Aorta (tissue), 5 donors: Measurements from ENCODE around the gene TP53TG5. TPM values are rescaled to one million over a fixed set of nuclear protein-coding genes. Genes with fewer than 3 reads are reported as not detected.

Experiments used
- ATAC-seq: fragments of 200-7000 bp; cut with Tn5 transposase; one replicate; pipeline ENCODE4 v1.9.1; 2022; ENCODE audit warnings: moderate library complexity; ENCODE audit not compliant: low FRiP score
- DNase-seq, 2 donors: peaks; one replicate each; pipeline ENCODE4 v3.0.0-alpha.2; 2020
- H3K27ac ChIP-seq, 2 donors: one replicate each; pipeline ENCODE4 v1.5.1; 2013; ENCODE audit warnings: low read length in 2 of 2, mild to moderate bottlenecking in 2 of 2, moderate library complexity in 2 of 2, control low read depth in 1 of 2, inconsistent platforms in 1 of 2, low read depth in 1 of 2
- H3K27me3 ChIP-seq, 2 donors: one replicate each; pipeline ENCODE4 v1.6.1; 2013; ENCODE audit warnings: control low read depth in 1 of 2, low read length in 1 of 2, mild to moderate bottlenecking in 1 of 2, moderate library complexity in 1 of 2; ENCODE audit not compliant: insufficient read depth in 2 of 2, control insufficient read depth in 1 of 2
- H3K36me3 ChIP-seq, 2 donors: one replicate each; pipeline ENCODE4 v1.6.1; 2013; ENCODE audit warnings: control low read depth in 1 of 2, low read length in 1 of 2, mild to moderate bottlenecking in 1 of 2; ENCODE audit not compliant: insufficient read depth in 2 of 2, control insufficient read depth in 1 of 2
- H3K4me1 ChIP-seq, 2 donors: one replicate each; pipeline ENCODE4 v1.6.1; 2013; ENCODE audit warnings: low read length in 2 of 2, control low read depth in 1 of 2, mild to moderate bottlenecking in 1 of 2, moderate library complexity in 1 of 2; ENCODE audit not compliant: insufficient read depth in 2 of 2, control insufficient read depth in 1 of 2
- H3K4me3 ChIP-seq, 2 donors: one replicate each; pipeline ENCODE4 v1.5.1; 2013; ENCODE audit warnings: low read length in 2 of 2, control low read depth in 1 of 2, mild to moderate bottlenecking in 1 of 2
- H3K9me3 ChIP-seq: one replicate; pipeline ENCODE4 v1.6.1; 2013; ENCODE audit warnings: mild to moderate bottlenecking, low read length; ENCODE audit not compliant: control insufficient read depth
- WGBS, 2 donors: extraction: QIAGEN DNeasy Blood & Tissue Kit; methylation state at CpG; one replicate each; pipeline ENCODE4 v1.1.7; 2013; 5-methylcytosine and 5-hydroxymethylcytosine counted together
- intact Hi-C, 2 donors: fragments of 100-400 bp; cut with DNase I; formaldehyde crosslinking; loops; one replicate each; pipeline versions ENCODE4 v1.14.2 to v1.15.0; 2022
- polyA plus RNA-seq, 2 donors: library from polyadenylated mRNA; stranded (reverse); fragments of 200-250 nt; gene quantifications; one replicate each; pipeline ENCODE4 v1.2.3, GENCODE V29; 2013
- total RNA-seq, 2 donors: library from RNA; stranded (reverse); fragmentation: NEBNext Ultra II Directional; extraction: Animal tissue kit (Norgen Biotek cat#: 25700); gene quantifications; one replicate each; pipeline ENCODE4 v1.2.1, GENCODE V29; 2021
- donor health status: healthy with polysubstance abuse.
- donor health status: Bipolar disorder and iron deficiency.
- donor health status: DM: no; HTN: no; CAD: no.
- donor health status: DM: no; HTN: no; CAD: no.
- donor health status: DM: yes; HTN: yes; CAD: no.

The TP53TG5 gene
- total and polyA plus RNA-seq, 4 donors: 0.66 to 0.91 TPM; not detected in 2

GRCh38 chr20:45415822-45416637 is 37.9 kb upstream of the TP53TG5 start, which contains the start of gene PIGT:
Gene PIGT (plus strand): TSS chr20:45416141. CDS start chr20:45416157, 16 bp downstream.
- Histone ChIP-seq H3K4me3 (peak within 1 kb of the TSS; percentile 57 to 82), H3K4me1 (no peaks in the 10 kb centered on the region), H3K27me3 (no peaks in the 10 kb centered on the region), H3K9me3 (no peaks in the 10 kb centered on the region), H3K36me3 (peaks cover under 1 to 3% of the 10 kb centered on the region in 2 donors), H3K27ac (peak within 1 kb of the TSS; percentile 44 to 71)
- WGBS, 2 donors: 0 to 1% methylated on average over 50 to 52 of the region's 52 CpGs
- ATAC-seq (peak; percentile 93), DNase-seq (peak; percentile 92 to 93)
- intact Hi-C loops: loop anchor here in 1 of 2 donors (5.0 kb wide), 2 partner anchors 44 to 79 kb away; no protein-coding TSS in a partner anchor

DNA sequence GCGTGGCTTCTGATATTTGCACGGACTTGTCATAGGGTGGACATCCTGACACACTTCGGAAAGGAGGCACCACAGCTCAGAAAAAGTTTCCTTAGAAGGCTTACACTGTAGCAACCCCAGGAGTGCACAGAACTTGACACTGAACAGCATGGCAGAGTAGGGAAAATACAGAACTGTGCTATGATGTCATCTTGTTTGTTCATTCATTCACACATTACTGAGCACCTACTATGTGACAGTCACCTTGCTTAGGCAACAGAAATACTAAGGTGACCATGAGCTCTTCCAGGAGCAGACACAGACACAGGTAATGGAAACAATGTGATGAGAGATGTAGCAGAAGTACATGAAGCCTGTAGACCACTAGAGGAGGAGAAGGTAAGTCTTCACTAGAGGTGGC is 35.4 kb upstream of the TP53TG5 start:
- Histone ChIP-seq H3K27ac (no peak overlapping the region), H3K4me1 (peaks cover 2% of the 10 kb centered on the region in 2 donors), H3K27me3 (no peaks in the 10 kb centered on the region), H3K36me3 (peaks cover 7 to 9% of the 10 kb centered on the region in 2 donors), H3K4me3 (no peak overlapping the region), H3K9me3 (no peaks in the 10 kb centered on the region)
- intact Hi-C loops: no loop called here
- 65 to 71% methylated on average over 3 of the region's 3 CpGs for WGBS, 2 donors
- no peak for ATAC-seq
- DNase-seq: no peak

DNA sequence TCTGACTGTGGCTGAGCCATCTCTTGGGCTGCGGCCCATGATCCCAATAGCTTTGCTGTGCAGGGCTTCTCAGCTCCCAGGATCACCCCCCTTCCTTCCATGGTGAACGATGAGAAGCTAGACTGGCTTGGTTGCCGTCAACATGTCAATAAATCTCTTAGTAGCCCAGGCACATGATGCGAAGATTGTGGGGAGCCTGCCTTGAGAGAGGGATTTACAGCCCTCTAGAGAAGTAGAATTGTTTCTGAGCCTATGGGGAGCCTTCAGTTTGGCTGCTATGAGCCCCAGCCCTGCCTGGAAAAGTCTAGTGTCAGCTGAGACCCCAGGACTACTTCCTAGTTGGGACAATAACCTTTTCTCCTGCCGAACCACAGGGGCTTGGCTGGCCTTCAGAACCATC is 34.5 kb upstream of the TP53TG5 start:
- no peak for DNase-seq
- intact Hi-C loops: no loop called here
- 60 to 64% methylated on average over 5 of the region's 5 CpGs for WGBS, 2 donors
- H3K27ac ChIP-seq: no peak overlapping the region
- H3K36me3 ChIP-seq: peaks cover 8 to 9% of the 10 kb centered on the region in 2 donors
- no peaks in the 10 kb centered on the region for H3K9me3 ChIP-seq
- H3K27me3 ChIP-seq: no peaks in the 10 kb centered on the region
- ATAC-seq: no peak
- H3K4me3 ChIP-seq: no peak overlapping the region
- H3K4me1 ChIP-seq: peaks cover 2 to 9% of the 10 kb centered on the region in 2 donors

- ATAC-seq: no peak
- Histone ChIP-seq H3K27me3 (no peaks in the 10 kb centered on the region), H3K36me3 (peaks cover 8 to 9% of the 10 kb centered on the region in 2 donors), H3K27ac (no peak overlapping the region), H3K4me3 (no peak overlapping the region), H3K4me1 (peaks cover 2 to 9% of the 10 kb centered on the region in 2 donors), H3K9me3 (no peaks in the 10 kb centered on the region)
- 34 to 41% methylated on average over 8 of the region's 8 CpGs for WGBS, 2 donors
- no peak for DNase-seq
- intact Hi-C loops: no loop called here
Measured at GRCh38 chr20:45410887-45411286, 32.8 kb upstream of the TP53TG5 start.

GRCh38 chr20:45409521-45410272 is 31.6 kb upstream of the TP53TG5 start:
- H3K9me3 ChIP-seq: no peaks in the 10 kb centered on the region
- H3K4me3 ChIP-seq: no peak overlapping the region
- H3K36me3 ChIP-seq: peaks cover 8 to 9% of the 10 kb centered on the region in 2 donors
- 70 to 71% methylated on average over 7 of the region's 7 CpGs for WGBS, 2 donors
- peaks cover 2 to 9% of the 10 kb centered on the region in 2 donors for H3K4me1 ChIP-seq
- intact Hi-C loops: no loop called here
- no peak for DNase-seq
- no peak overlapping the region for H3K27ac ChIP-seq
- ATAC-seq: no peak
- no peaks in the 10 kb centered on the region for H3K27me3 ChIP-seq

DNA sequence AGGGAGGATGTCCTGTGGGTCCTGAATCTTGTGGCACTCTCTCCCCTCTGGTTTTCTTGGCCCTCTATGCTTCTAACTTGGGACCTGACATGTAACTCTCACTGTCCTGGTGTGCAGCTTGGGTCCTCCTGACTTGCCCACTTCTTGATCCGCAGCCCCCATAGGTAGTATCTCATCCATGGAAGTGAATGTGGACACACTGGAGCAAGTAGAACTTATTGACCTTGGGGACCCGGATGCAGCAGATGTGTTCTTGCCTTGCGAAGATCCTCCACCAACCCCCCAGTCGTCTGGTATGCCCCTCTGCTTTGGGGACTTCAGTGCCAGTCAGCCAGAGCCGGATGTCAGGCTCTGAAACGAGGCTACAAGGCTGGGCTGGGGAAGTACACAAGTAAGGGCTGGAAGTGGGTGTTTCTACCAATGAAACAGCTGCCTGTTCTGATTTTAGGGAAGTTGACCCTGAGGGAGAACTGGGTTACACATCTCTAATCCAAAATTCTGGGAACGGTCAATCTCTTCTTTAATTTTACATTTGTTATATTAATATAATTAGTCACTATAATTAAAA is 30.6 kb upstream of the TP53TG5 start:
- peaks cover 2 to 9% of the 10 kb centered on the region in 2 donors for H3K4me1 ChIP-seq
- 68 to 70% methylated on average over 7 of the region's 7 CpGs for WGBS, 2 donors
- H3K4me3 ChIP-seq: no peak overlapping the region
- ATAC-seq (no peak), DNase-seq (peak in 1 of 2 donors; percentile 60)
- H3K36me3 ChIP-seq: peaks cover 8 to 9% of the 10 kb centered on the region in 2 donors
- intact Hi-C loops: no loop called here
- H3K9me3 ChIP-seq: no peaks in the 10 kb centered on the region
- H3K27me3 ChIP-seq: no peaks in the 10 kb centered on the region
- H3K27ac ChIP-seq: peak overlapping the region; percentile 33 to 95

GRCh38 chr20:45407783-45408645 is 29.9 kb upstream of the TP53TG5 start, which contains the start of gene DBNDD2:
Gene DBNDD2 (plus strand): TSS chr20:45408289. CDS start chr20:45408468, 179 bp downstream.
- intact Hi-C loops: no loop called here
- no peaks in the 10 kb centered on the region for H3K27me3 ChIP-seq
- DNase-seq (peak in 1 of 2 donors; percentile 57), ATAC-seq (no peak)
- peaks cover 8 to 9% of the 10 kb centered on the region in 2 donors for H3K36me3 ChIP-seq
- WGBS, 2 donors: 58 to 62% methylated on average over 21 of the region's 21 CpGs
- peak within 1 kb of the TSS; percentile 76 to 85 for H3K4me3 ChIP-seq
- no peaks in the 10 kb centered on the region for H3K9me3 ChIP-seq
- H3K27ac ChIP-seq: peak within 1 kb of the TSS; percentile 68 to 95
- H3K4me1 ChIP-seq: peaks cover 2 to 9% of the 10 kb centered on the region in 2 donors
